B cell (primary cell): ENCODE results near the gene ABCC3. TPM values are rescaled to one million over a fixed set of nuclear protein-coding genes. Genes with fewer than 3 reads are reported as not detected.

Experiments
- ATAC-seq: fragments of 200-7000 bp; cut with Tn5 transposase; one replicate; pipeline ENCODE4 v1.10.0; 2021; ENCODE audit warnings: low read depth, mild to moderate bottlenecking, moderate number of reproducible peaks, moderate library complexity
- CTCF ChIA-PET: fragments of 350-600 bp; sonication (Branson Sonifier 250); formaldehyde crosslinking; loops from one replicate; lab custom pipeline; 2021; ENCODE audit warnings: antibody characterized with exemption, inconsistent platforms; lab: Charles Lee
- POLR2A ChIA-PET: fragments of 350-600 bp; sonication (Branson Sonifier 250); formaldehyde crosslinking; loops from one replicate; lab custom pipeline; 2021; ENCODE audit warnings: antibody characterized with exemption; lab: Charles Lee
- DNase-seq: peaks from one replicate; pipeline ENCODE4 v3.0.0; 2013
- H2AFZ ChIP-seq: 2 replicates; pipeline ENCODE4 v1.6.1; 2012; ENCODE audit warnings: mild to moderate bottlenecking, low read depth, low read length; ENCODE audit not compliant: insufficient read depth, poor library complexity, severe bottlenecking
- H3K27ac ChIP-seq, 2 donors: 1 replicate in 1 of 2; 2 replicates in 1 of 2; pipeline ENCODE4 v1.5.1; 2012 to 2013; ENCODE audit warnings: low read length in 2 of 2, mild to moderate bottlenecking in 2 of 2, moderate library complexity in 1 of 2
- H3K27me3 ChIP-seq, 4 experiments: fragments of 200-600 bp in 1 of 4; sonication (generic) in 1 of 4; replicated peaks in 1 of 4; 1 replicate in 2 of 4; 2 replicates in 2 of 4; pipeline versions ENCODE4 v1.6.1 to v1.7.0; 2013 to 2016; ENCODE audit warnings: low read length in 3 of 4, mild to moderate bottlenecking in 2 of 4, mixed read lengths in 1 of 4, moderate library complexity in 1 of 4; ENCODE audit not compliant: insufficient read depth in 4 of 4, control insufficient read depth in 3 of 4; ENCODE audit errors: control extremely low read depth in 1 of 4
- H3K36me3 ChIP-seq, 2 experiments: replicated peaks in 1 of 2; 1 replicate in 1 of 2; 2 replicates in 1 of 2; pipeline versions ENCODE4 v1.6.1 to v1.7.1; 2013; ENCODE audit warnings: low read length in 1 of 2; ENCODE audit not compliant: insufficient read depth in 2 of 2, control insufficient read depth in 1 of 2; ENCODE audit errors: control extremely low read depth in 1 of 2, extremely low read depth in 1 of 2
- H3K4me1 ChIP-seq, 2 donors: fragments of 200-600 bp in 1 of 2; sonication (generic) in 1 of 2; 1 replicate in 1 of 2; 2 replicates in 1 of 2; pipeline versions ENCODE4 v1.5.1 to v1.6.1; 2013 to 2017; ENCODE audit warnings: low read length in 2 of 2; ENCODE audit not compliant: control insufficient read depth in 2 of 2, insufficient read depth in 2 of 2
- H3K4me2 ChIP-seq: replicated peaks from 2 replicates; pipeline ENCODE3; 2012; ENCODE audit warnings: mild to moderate bottlenecking, low read depth, low read length; ENCODE audit not compliant: poor library complexity, severe bottlenecking
- H3K4me3 ChIP-seq, 5 experiments: fragments of 200-600 bp in 1 of 5; sonication (generic) in 1 of 5; 1 replicate in 3 of 5; 2 replicates in 2 of 5; pipeline versions ENCODE4 v1.5.1 to v1.7.0; 2011 to 2016; ENCODE audit warnings: low read length in 4 of 5, mild to moderate bottlenecking in 4 of 5, low read depth in 2 of 5, control low read depth in 1 of 5, moderate library complexity in 1 of 5; ENCODE audit not compliant: insufficient read depth in 1 of 5; ENCODE audit errors: control extremely low read depth in 1 of 5, extremely low read depth in 1 of 5
- H3K79me2 ChIP-seq: fragments of 200-600 bp; sonication (generic); one replicate; pipeline ENCODE4 v1.6.0; 2016; ENCODE audit warnings: low read length; ENCODE audit not compliant: control insufficient read depth, insufficient read depth
- H3K9ac ChIP-seq: fragments of 200-600 bp; sonication (generic); 2 replicates; pipeline ENCODE4 v1.6.1; 2017; ENCODE audit warnings: mild to moderate bottlenecking, low read length, moderate library complexity
- H3K9me3 ChIP-seq, 3 donors: one replicate each; pipeline versions ENCODE4 v1.6.1 to v1.7.1; 2013; ENCODE audit warnings: low read length in 2 of 3; ENCODE audit not compliant: control insufficient read depth in 2 of 3, insufficient read depth in 1 of 3; ENCODE audit errors: control extremely low read depth in 1 of 3
- H4K20me1 ChIP-seq: 2 replicates; pipeline ENCODE4 v1.6.0; 2012; ENCODE audit warnings: mild to moderate bottlenecking, low read length; ENCODE audit not compliant: insufficient read depth, control insufficient read depth, poor library complexity, severe bottlenecking
- H3K27ac Mint-ChIP-seq: one replicate; pipeline ENCODE4 v1.8.0; 2021; ENCODE audit warnings: mixed read lengths
- H3K27me3 Mint-ChIP-seq: one replicate; pipeline ENCODE4 v1.8.0; 2021; ENCODE audit warnings: mixed read lengths
- H3K4me1 Mint-ChIP-seq: one replicate; pipeline ENCODE4 v1.8.0; 2021; ENCODE audit warnings: mixed read lengths
- H3K4me3 Mint-ChIP-seq: one replicate; pipeline ENCODE4 v1.8.0; 2021; ENCODE audit warnings: mixed read lengths
- H3K9me3 Mint-ChIP-seq: one replicate; pipeline ENCODE4 v1.8.0; 2022; ENCODE audit warnings: mixed read lengths; ENCODE audit not compliant: insufficient read depth
- CTCF ChIP-seq: fragments of 200-600 bp; IDR thresholded peaks from one replicate; pipeline ENCODE4 v1.8.0; 2022; ENCODE audit warnings: antibody characterized with exemption, mild to moderate bottlenecking
- EZH2 ChIP-seq: IDR thresholded peaks from 2 replicates; pipeline ENCODE4 v1.6.1; 2012; ENCODE audit warnings: borderline replicate concordance, low read depth, mild to moderate bottlenecking, moderate library complexity, low read length; ENCODE audit not compliant: insufficient read depth, poor library complexity, severe bottlenecking
- WGBS: methylation state at CpG from one replicate; pipeline ENCODE4 v1.1.5; 2013; ENCODE audit warnings: missing lambda C conversion rate; ENCODE audit not compliant: insufficient coverage; 5-methylcytosine and 5-hydroxymethylcytosine counted together
- intact Hi-C: fragments of 100-400 bp; cut with micrococcal nuclease; formaldehyde crosslinking; loops from one replicate; pipeline ENCODE4 v1.10.0; 2022
- polyA plus RNA-seq: library from polyadenylated mRNA; depleted of rRNA; stranded (reverse); fragments of >200 nt; gene quantifications from 2 replicates; pipeline ENCODE4 v1.2.3, GENCODE V29; 2012
- total RNA-seq, 2 donors: library from RNA; stranded (reverse); fragments of 120-200 nt in 1 of 2; gene quantifications; 1 replicate in 1 of 2; 2 replicates in 1 of 2; pipeline versions ENCODE4 v1.2.3 to v1.2.4, GENCODE V29; 2013 to 2022

ABCC3 gene
- total and polyA plus RNA-seq, 2 donors (not counting 1 experiment from before 2014, with no cell fraction given) = 0.05 to 0.60 TPM

- peaks cover 29% of the 10 kb centered on the region for H3K4me1 Mint-ChIP-seq
- no peak overlapping the region for H3K4me3 ChIP-seq
- intact Hi-C loops = no loop called here
- ChIA-PET POLR2A (no interaction called here), CTCF (no interaction called here)
- ATAC-seq (no peak), DNase-seq (no peak)
- no peak overlapping the region for H3K27ac ChIP-seq
- H3K27ac Mint-ChIP-seq = peak overlapping the region; percentile 48
- H4K20me1 ChIP-seq = no peaks in the 10 kb centered on the region
- H3K79me2 ChIP-seq = peaks cover 64% of the 10 kb centered on the region
- peak overlapping the region; percentile 32 for H3K4me3 Mint-ChIP-seq
- no peak overlapping the region for H2AFZ ChIP-seq
- H3K27me3 Mint-ChIP-seq = no peaks in the 10 kb centered on the region
- TF ChIP-seq EZH2 (no peak), CTCF (no peak)
- H3K4me1 ChIP-seq = peaks cover 19 to 30% of the 10 kb centered on the region in 2 donors
- WGBS = 100% methylated on average over 1 of the region's 2 CpGs
- H3K9me3 Mint-ChIP-seq = no peaks in the 10 kb centered on the region
- H3K4me2 ChIP-seq = no peak overlapping the region
- H3K9ac ChIP-seq = no peak overlapping the region
- H3K27me3 ChIP-seq = peaks cover 0 to 2% (median 0%) of the 10 kb centered on the region in 4 experiments
- H3K9me3 ChIP-seq = no peaks in the 10 kb centered on the region
- H3K36me3 ChIP-seq = no peaks in the 10 kb centered on the region
Measured at GRCh38 chr17:50710025-50710424, 75.3 kb downstream of the ABCC3 start.

- Histone ChIP-seq H3K27me3 (peaks cover 0 to 2% (median 0%) of the 10 kb centered on the region in 4 experiments), H3K27ac (no peak overlapping the region), H4K20me1 (no peaks in the 10 kb centered on the region), H3K4me3 (no peak overlapping the region), H3K9me3 (no peaks in the 10 kb centered on the region), H3K79me2 (peaks cover 59% of the 10 kb centered on the region), H3K36me3 (no peaks in the 10 kb centered on the region), H3K4me1 (peaks cover 19 to 30% of the 10 kb centered on the region in 2 donors), H3K9ac (no peak overlapping the region), H3K4me2 (no peak overlapping the region), H2AFZ (no peak overlapping the region)
- peaks cover 26% of the 10 kb centered on the region for H3K4me1 Mint-ChIP-seq
- ChIA-PET POLR2A (no interaction called here), CTCF (no interaction called here)
- ATAC-seq (no peak), DNase-seq (no peak)
- peak overlapping the region; percentile 26 for H3K27ac Mint-ChIP-seq
- 100% methylated on average over 3 of the region's 4 CpGs for WGBS
- H3K4me3 Mint-ChIP-seq = no peak overlapping the region
- H3K9me3 Mint-ChIP-seq = no peaks in the 10 kb centered on the region
- intact Hi-C loops = no loop called here
- H3K27me3 Mint-ChIP-seq = no peaks in the 10 kb centered on the region
- TF ChIP-seq CTCF = no peak
- TF ChIP-seq EZH2 = no peak
Measured at GRCh38 chr17:50710650-50711049, 76.0 kb downstream of the ABCC3 start.
